Endothelial cell of umbilical vein (primary cell): ENCODE data around the gene TSPAN18.

Experiments used
- CTCF ChIP-seq, 2 donors: IDR thresholded peaks; 1 replicate in 1 of 2; 2 replicates in 1 of 2; pipeline ENCODE4 v1.5.1; 2011; ENCODE audit warnings: low read length in 2 of 2, mild to moderate bottlenecking in 2 of 2, moderate library complexity in 2 of 2, control low read depth in 1 of 2, inconsistent platforms in 1 of 2, low read depth in 1 of 2; ENCODE audit not compliant: insufficient read depth in 1 of 2; ENCODE audit errors: extremely low read depth in 1 of 2
- GATA2 ChIP-seq: IDR thresholded peaks from 2 replicates; pipeline ENCODE4 v1.7.0; 2011; ENCODE audit warnings: low read depth, mild to moderate bottlenecking, moderate library complexity, mixed read lengths, low read length; ENCODE audit not compliant: insufficient read length, insufficient read depth
- MYC ChIP-seq: IDR thresholded peaks from one replicate; pipeline ENCODE4 v1.6.1; 2011; ENCODE audit warnings: mild to moderate bottlenecking, low read depth, low read length
- POLR2A ChIP-seq: IDR thresholded peaks from 2 replicates; pipeline ENCODE4 v1.6.1; 2012; ENCODE audit warnings: low read depth, mild to moderate bottlenecking, control low read depth, low read length
- POLR2AphosphoS5 ChIP-seq: IDR thresholded peaks from 2 replicates; pipeline ENCODE4 v1.6.1; 2012; ENCODE audit warnings: low read depth, mild to moderate bottlenecking, control low read depth, low read length, moderate library complexity; ENCODE audit not compliant: insufficient read depth
- TF ChIP-seq, protein P1 (sequence below): IDR thresholded peaks from 2 replicates; pipeline ENCODE4 v1.6.1; 2011; ENCODE audit not compliant: insufficient read depth, insufficient read length

DNA sequence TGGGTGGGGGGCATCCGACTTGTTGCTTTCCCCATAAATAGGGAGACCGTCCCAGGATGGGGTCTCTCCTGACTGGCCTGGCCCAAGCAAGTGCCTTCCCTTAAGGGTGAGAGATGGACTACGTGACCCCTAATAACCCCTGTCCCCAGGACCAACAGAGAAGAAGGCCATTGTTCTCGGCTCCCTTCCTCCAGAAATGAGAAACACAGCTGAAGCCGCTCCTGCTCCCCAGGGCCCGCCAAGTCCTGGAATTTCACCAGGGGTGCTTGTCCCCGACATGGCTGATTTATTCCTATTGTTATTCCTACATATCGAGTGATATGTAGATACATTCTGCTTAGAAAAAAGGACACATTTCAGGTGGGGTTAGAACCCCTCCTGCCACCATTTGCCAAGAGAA lies 123.2 kb downstream of the TSPAN18 start:
- TF ChIP-seq, protein P1, sequence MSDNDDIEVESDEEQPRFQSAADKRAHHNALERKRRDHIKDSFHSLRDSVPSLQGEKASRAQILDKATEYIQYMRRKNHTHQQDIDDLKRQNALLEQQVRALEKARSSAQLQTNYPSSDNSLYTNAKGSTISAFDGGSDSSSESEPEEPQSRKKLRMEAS: no peak
- TF ChIP-seq CTCF (IDR thresholded peaks at IDR 0.05; ENCODE audit: extremely low read depth in 1 of 2, insufficient read depth in 1 of 2, low read depth in 1 of 2, low read length in 2 of 2) (no peak), POLR2A (no peak), POLR2AphosphoS5 (no peak), MYC (no peak), GATA2 (no peak)
